Uterus (tissue), 4 donors: ENCODE measurements around the gene PACS1. TPM values are rescaled to one million over a fixed set of nuclear protein-coding genes. Genes with fewer than 3 reads are reported as not detected.

Experiments
- DNase-seq, 2 donors: peaks; one replicate each; pipeline ENCODE4 v3.0.0-alpha.2; 2019 to 2020
- H3K27ac ChIP-seq, 2 donors: fragments of 200-600 bp; sonication (generic); 1 replicate in 1 of 2; 2 replicates in 1 of 2; pipeline ENCODE4 v1.5.1; 2016 to 2018
- H3K27me3 ChIP-seq, 2 donors: fragments of 200-600 bp; sonication (generic); one replicate each; pipeline ENCODE4 v1.5.1; 2018 to 2019; ENCODE audit warnings: control low read depth in 1 of 2
- H3K36me3 ChIP-seq, 2 donors: fragments of 200-600 bp; sonication (generic); one replicate each; pipeline ENCODE4 v1.5.1; 2019; ENCODE audit warnings: control low read depth in 1 of 2
- H3K4me1 ChIP-seq, 2 donors: fragments of 200-600 bp; sonication (generic); one replicate each; pipeline ENCODE4 v1.5.1; 2018 to 2019; ENCODE audit warnings: control low read depth in 1 of 2
- H3K4me3 ChIP-seq, 2 donors: fragments of 200-600 bp; sonication (generic); 1 replicate in 1 of 2; 2 replicates in 1 of 2; pipeline ENCODE4 v1.5.1; 2018 to 2019; ENCODE audit warnings: mild to moderate bottlenecking in 1 of 2
- H3K9me3 ChIP-seq, 2 donors: fragments of 200-600 bp; sonication (generic); one replicate each; pipeline ENCODE4 v1.5.1; 2019; ENCODE audit warnings: control low read depth in 1 of 2
- CTCF ChIP-seq, 4 experiments: fragments of 200-600 bp in 2 of 4; fragments of 450-650 bp in 2 of 4; sonication (generic) in 2 of 4; IDR thresholded peaks; one replicate each; pipeline ENCODE4 v1.5.1; 2016 to 2019; ENCODE audit warnings: antibody characterized with exemption in 4 of 4, mild to moderate bottlenecking in 2 of 4, moderate library complexity in 1 of 4
- POLR2A ChIP-seq, 2 donors: fragments of 450-650 bp; IDR thresholded peaks; one replicate each; pipeline ENCODE4 v1.6.1; 2016; ENCODE audit warnings: antibody characterized with exemption in 2 of 2, mild to moderate bottlenecking in 1 of 2, moderate library complexity in 1 of 2
- intact Hi-C: fragments of 100-400 bp; cut with DNase I; formaldehyde crosslinking; loops from one replicate; pipeline ENCODE4 v1.15.1; 2023; ENCODE audit warnings: low total_unique reads
- total RNA-seq, 4 donors: library from RNA; depleted of rRNA in 3 of 4; stranded (reverse); fragments of >200 nt in 3 of 4; gene quantifications; one replicate each; pipeline versions ENCODE4 v1.1.0 to v1.2.4, GENCODE V29; 2014 to 2023
- donor health status: DM: yes; HTN: yes; CAD: no.

Gene PACS1
- total RNA-seq, 4 donors from 2014 or later = 2.9 to 79.2 (median 57.2) TPM

- Histone ChIP-seq H3K27me3 (no peaks in the 10 kb centered on the region), H3K36me3 (no peaks in the 10 kb centered on the region), H3K4me1 (peaks cover 0 to 6% of the 10 kb centered on the region in 2 donors), H3K4me3 (no peak overlapping the region), H3K27ac (peak overlapping the region in 1 of 2 donors; percentile 58), H3K9me3 (no peaks in the 10 kb centered on the region)
- intact Hi-C loops = no loop called here
- TF ChIP-seq CTCF (IDR thresholded peaks at IDR 0.05) (no peak), POLR2A (IDR thresholded peaks at IDR 0.05) (no peak)
- DNase-seq = no peak
Measured at GRCh38 chr11:66126064-66126463, 56.0 kb downstream of the PACS1 start.

- Histone ChIP-seq H3K27ac (peak overlapping the region; percentile 45 to 58), H3K27me3 (no peaks in the 10 kb centered on the region), H3K4me3 (no peak overlapping the region), H3K9me3 (no peaks in the 10 kb centered on the region), H3K4me1 (peaks cover 0 to 6% of the 10 kb centered on the region in 2 donors), H3K36me3 (no peaks in the 10 kb centered on the region)
- intact Hi-C loops = no loop called here
- TF ChIP-seq CTCF (IDR thresholded peaks at IDR 0.05) (no peak), POLR2A (IDR thresholded peaks at IDR 0.05) (no peak)
- peak; percentile 31 to 34 for DNase-seq
Measured at GRCh38 chr11:66126808-66127555, 56.9 kb downstream of the PACS1 start.

GRCh38 chr11:66130978-66131377 is 60.9 kb downstream of the PACS1 start:
- H3K27me3 ChIP-seq = no peaks in the 10 kb centered on the region
- H3K36me3 ChIP-seq = no peaks in the 10 kb centered on the region
- no peak overlapping the region for H3K4me3 ChIP-seq
- no peak overlapping the region for H3K27ac ChIP-seq
- intact Hi-C loops = no loop called here
- H3K4me1 ChIP-seq = peaks cover 0 to 6% of the 10 kb centered on the region in 2 donors
- no peak for DNase-seq
- TF ChIP-seq CTCF (IDR thresholded peaks at IDR 0.05) (no peak), POLR2A (IDR thresholded peaks at IDR 0.05) (no peak)
- H3K9me3 ChIP-seq = no peaks in the 10 kb centered on the region

- no peaks in the 10 kb centered on the region for H3K4me1 ChIP-seq
- intact Hi-C loops = no loop called here
- no peaks in the 10 kb centered on the region for H3K9me3 ChIP-seq
- H3K27me3 ChIP-seq = no peaks in the 10 kb centered on the region
- H3K36me3 ChIP-seq = no peaks in the 10 kb centered on the region
- no peak overlapping the region for H3K27ac ChIP-seq
- H3K4me3 ChIP-seq = no peak overlapping the region
- no peak for DNase-seq
- TF ChIP-seq CTCF (IDR thresholded peaks at IDR 0.05) = no peak
- TF ChIP-seq POLR2A (IDR thresholded peaks at IDR 0.05) = no peak
Measured at GRCh38 chr11:66131937-66132632, 62.0 kb downstream of the PACS1 start.

GRCh38 chr11:66133216-66133775 is 63.2 kb downstream of the PACS1 start:
- TF ChIP-seq CTCF (IDR thresholded peaks at IDR 0.05) (no peak), POLR2A (IDR thresholded peaks at IDR 0.05) (no peak)
- H3K27ac ChIP-seq = no peak overlapping the region
- H3K4me3 ChIP-seq = no peak overlapping the region
- no peaks in the 10 kb centered on the region for H3K36me3 ChIP-seq
- intact Hi-C loops = no loop called here
- no peaks in the 10 kb centered on the region for H3K4me1 ChIP-seq
- no peaks in the 10 kb centered on the region for H3K9me3 ChIP-seq
- no peak for DNase-seq
- no peaks in the 10 kb centered on the region for H3K27me3 ChIP-seq
